Body of pancreas (tissue), 4 donors: ENCODE measurements around the gene NXT1. TPM values are rescaled to one million over a fixed set of nuclear protein-coding genes. Genes with fewer than 3 reads are reported as not detected.

Experiments used
- ATAC-seq: fragments of 150-250 bp; one replicate; pipeline ENCODE4 v1.9.1; 2016
- DNase-seq, 4 donors: peaks; one replicate each; pipeline ENCODE4 v3.0.0-alpha.2; 2019
- H3K27ac ChIP-seq, 4 donors: fragments of 200-600 bp; sonication (generic); 1 replicate in 3 of 4; 2 replicates in 1 of 4; pipeline versions ENCODE4 v1.5.1 to v1.6.1; 2016 to 2019; ENCODE audit warnings: mild to moderate bottlenecking in 1 of 4, mixed read lengths in 1 of 4, moderate library complexity in 1 of 4
- H3K27me3 ChIP-seq, 2 donors: fragments of 200-600 bp; sonication (generic); one replicate each; pipeline ENCODE4 v1.6.0; 2016; ENCODE audit warnings: mild to moderate bottlenecking in 1 of 2
- H3K36me3 ChIP-seq, 2 donors: fragments of 200-600 bp; sonication (generic); replicated peaks in 1 of 2; 2 replicates each; pipeline ENCODE4 v1.5.1; 2016; ENCODE audit warnings: low read depth in 2 of 2; ENCODE audit not compliant: insufficient read depth in 1 of 2
- H3K4me1 ChIP-seq: fragments of 200-600 bp; sonication (generic); one replicate; pipeline ENCODE4 v1.6.0; 2016
- H3K4me3 ChIP-seq, 2 donors: fragments of 200-600 bp; sonication (generic); 1 replicate in 1 of 2; 2 replicates in 1 of 2; pipeline ENCODE4 v1.5.1; 2016 to 2019
- H3K9me3 ChIP-seq, 3 donors: fragments of 200-600 bp; sonication (generic); 1 replicate in 2 of 3; 2 replicates in 1 of 3; pipeline ENCODE4 v1.5.1; 2016
- CTCF ChIP-seq, 7 experiments: fragments of 450-650 bp in 4 of 7; fragments of 200-600 bp in 3 of 7; sonication (generic) in 3 of 7; IDR thresholded peaks; one replicate each; pipeline ENCODE4 v1.5.1; 2016 to 2019; ENCODE audit warnings: antibody characterized with exemption in 7 of 7
- POLR2A ChIP-seq, 3 donors: fragments of 450-650 bp; IDR thresholded peaks; one replicate each; pipeline ENCODE4 v1.6.1; 2016; ENCODE audit warnings: antibody characterized with exemption in 3 of 3, mild to moderate bottlenecking in 2 of 3
- WGBS, 2 donors: methylation state at CpG; one replicate each; pipeline ENCODE4 v1.1.5; 2017; 5-methylcytosine and 5-hydroxymethylcytosine counted together
- intact Hi-C: fragments of 100-400 bp; cut with DNase I; formaldehyde crosslinking; loops from one replicate; pipeline ENCODE4 v1.15.1; 2023
- total RNA-seq, 2 donors: library from RNA; depleted of rRNA; stranded (reverse); fragments of >200 nt; gene quantifications; one replicate each; pipeline ENCODE4 v1.1.0, GENCODE V29; 2016

The NXT1 gene
- total RNA-seq, 2 donors from 2014 or later: 6.5 to 16.2 TPM

GRCh38 chr20:23350904-23351838 is 580 bp downstream of the NXT1 start:
- DNase-seq (peak; percentile 35 to 53 (median 44)), ATAC-seq (peak; percentile 10)
- Histone ChIP-seq H3K27ac (peak overlapping the region; percentile 79 to 99 (median 96)), H3K4me1 (peaks cover 18% of the 10 kb centered on the region), H3K36me3 (peaks cover 0 to 9% of the 10 kb centered on the region in 2 donors), H3K9me3 (no peaks in the 10 kb centered on the region), H3K4me3 (peak overlapping the region; percentile 70 to 94), H3K27me3 (no peaks in the 10 kb centered on the region)
- WGBS, 2 donors: 1 to 2% methylated on average over 30 to 62 of the region's 64 CpGs
- intact Hi-C loops: no loop called here
- TF ChIP-seq POLR2A (IDR thresholded peaks at IDR 0.05) (no peak), CTCF (IDR thresholded peaks at IDR 0.05) (peak in 1 of 7 experiments; percentile 7)

DNA sequence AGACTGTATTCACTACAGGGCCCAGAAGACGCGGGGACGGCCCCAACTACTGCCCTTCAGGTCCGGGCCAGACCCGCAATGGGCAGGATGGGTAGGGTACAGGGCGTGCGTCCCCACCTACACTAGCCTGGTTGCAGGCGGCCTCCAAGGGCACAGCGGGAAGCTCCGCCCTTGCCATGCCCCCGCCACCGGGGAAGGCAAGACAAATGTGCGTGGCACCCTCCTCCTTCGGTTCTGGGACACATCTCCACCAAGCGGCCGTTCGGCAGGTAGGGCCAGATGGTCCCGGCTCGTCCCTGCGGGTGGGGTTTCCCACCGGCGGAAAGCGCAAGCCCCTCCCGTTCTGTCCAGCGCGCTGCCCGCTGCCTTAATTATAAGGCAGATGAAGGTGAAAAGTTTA is 5.6 kb downstream of the NXT1 start:
- ATAC-seq (no peak), DNase-seq (no peak)
- TF ChIP-seq CTCF (IDR thresholded peaks at IDR 0.05): no peak
- no peak for TF ChIP-seq POLR2A (IDR thresholded peaks at IDR 0.05)
- Histone ChIP-seq H3K27me3 (no peaks in the 10 kb centered on the region), H3K9me3 (no peaks in the 10 kb centered on the region), H3K36me3 (peaks cover 0 to 9% of the 10 kb centered on the region in 2 donors), H3K4me1 (peaks cover 47% of the 10 kb centered on the region), H3K27ac (no peak overlapping the region), H3K4me3 (no peak overlapping the region)
- WGBS, 2 donors: 66 to 73% methylated on average over 20 to 21 of the region's 27 CpGs
- intact Hi-C loops: no loop called here

- peak overlapping the region; percentile 95 to 100 (median 98) for H3K27ac ChIP-seq
- peak overlapping the region; percentile 30 to 41 for H3K4me3 ChIP-seq
- WGBS, 2 donors: 0 to 1% methylated on average over 25 to 71 of the region's 71 CpGs
- H3K36me3 ChIP-seq: peaks cover 0 to 9% of the 10 kb centered on the region in 2 donors
- TF ChIP-seq POLR2A (IDR thresholded peaks at IDR 0.05) (peak; percentile 65 to 89 (median 87)), CTCF (IDR thresholded peaks at IDR 0.05) (peak in 3 of 7 experiments; percentile 17 to 35 (median 34))
- intact Hi-C loops: no loop called here
- DNase-seq (peak; percentile 100), ATAC-seq (peak; percentile 80)
- H3K4me1 ChIP-seq: peaks cover 41% of the 10 kb centered on the region
- H3K9me3 ChIP-seq: no peaks in the 10 kb centered on the region
- H3K27me3 ChIP-seq: no peaks in the 10 kb centered on the region
Measured at GRCh38 chr20:23357767-23358562, 7.4 kb downstream of the NXT1 start.

- H3K9me3 ChIP-seq: no peaks in the 10 kb centered on the region
- H3K27ac ChIP-seq: peak overlapping the region; percentile 95 to 100 (median 98)
- ATAC-seq: no peak
Measured at GRCh38 chr20:23358563-23358906, 7.9 kb downstream of the NXT1 start.

More at GRCh38 chr20:23358563-23358906, 7.9 kb downstream of the NXT1 start:
- Histone ChIP-seq H3K4me3 (no peak overlapping the region), H3K4me1 (peaks cover 47% of the 10 kb centered on the region), H3K27me3 (no peaks in the 10 kb centered on the region), H3K36me3 (peaks cover 0 to 9% of the 10 kb centered on the region in 2 donors)
- DNase-seq: no peak
- intact Hi-C loops: no loop called here
- 7 to 14% methylated on average over 6 of the region's 6 CpGs for WGBS, 2 donors
- TF ChIP-seq POLR2A (IDR thresholded peaks at IDR 0.05): no peak
- no peak for TF ChIP-seq CTCF (IDR thresholded peaks at IDR 0.05)
